Cardiac fibroblast (primary cell): ENCODE data around the gene TRIP12.
"Not testable (repeated sequence)": the region's sequence is repeated elsewhere in the genome, so short reads cannot be mapped to it uniquely, and the experiment has no call there.

Source experiments
- DNase-seq, 2 donors: peaks; one replicate each; pipeline versions ENCODE4 v3.0.0 to v3.0.0-alpha.2; 2010; ENCODE audit warnings: low read depth in 2 of 2
- H3K4me3 ChIP-seq, 2 donors: replicated peaks in 1 of 2; 1 replicate in 1 of 2; 2 replicates in 1 of 2; pipeline ENCODE4 v1.5.1; 2011; ENCODE audit warnings: low read depth in 2 of 2, low read length in 2 of 2, mild to moderate bottlenecking in 2 of 2, moderate library complexity in 1 of 2
- TF ChIP-seq, protein P1 (sequence below): IDR thresholded peaks from one replicate; pipeline ENCODE4 v1.5.1; 2011; ENCODE audit warnings: low read depth, mild to moderate bottlenecking, low read length, inconsistent platforms

The TRIP12 gene

DNA sequence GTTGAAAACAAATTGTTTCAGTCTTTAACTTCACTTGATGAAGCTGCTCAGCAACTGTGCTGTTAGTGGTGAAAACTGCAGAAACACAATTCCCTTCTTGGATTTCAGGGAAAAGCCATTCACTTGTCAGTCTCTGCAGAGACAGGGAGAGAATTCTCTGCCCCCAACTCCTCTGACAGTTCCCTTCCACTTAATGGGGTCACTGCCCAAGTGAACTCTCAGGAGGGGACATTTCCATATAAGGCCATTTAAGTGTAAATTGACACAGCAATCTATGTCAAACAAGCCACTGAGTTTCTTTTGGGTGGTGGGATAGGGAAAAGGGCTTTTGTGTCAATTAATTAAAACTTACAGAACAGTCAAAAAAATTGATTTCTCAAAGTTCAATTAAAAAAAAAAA is 156.1 kb downstream of the TRIP12 start:
- no peak overlapping the region for H3K4me3 ChIP-seq
- DNase-seq, result no peak
- TF ChIP-seq, protein P1, sequence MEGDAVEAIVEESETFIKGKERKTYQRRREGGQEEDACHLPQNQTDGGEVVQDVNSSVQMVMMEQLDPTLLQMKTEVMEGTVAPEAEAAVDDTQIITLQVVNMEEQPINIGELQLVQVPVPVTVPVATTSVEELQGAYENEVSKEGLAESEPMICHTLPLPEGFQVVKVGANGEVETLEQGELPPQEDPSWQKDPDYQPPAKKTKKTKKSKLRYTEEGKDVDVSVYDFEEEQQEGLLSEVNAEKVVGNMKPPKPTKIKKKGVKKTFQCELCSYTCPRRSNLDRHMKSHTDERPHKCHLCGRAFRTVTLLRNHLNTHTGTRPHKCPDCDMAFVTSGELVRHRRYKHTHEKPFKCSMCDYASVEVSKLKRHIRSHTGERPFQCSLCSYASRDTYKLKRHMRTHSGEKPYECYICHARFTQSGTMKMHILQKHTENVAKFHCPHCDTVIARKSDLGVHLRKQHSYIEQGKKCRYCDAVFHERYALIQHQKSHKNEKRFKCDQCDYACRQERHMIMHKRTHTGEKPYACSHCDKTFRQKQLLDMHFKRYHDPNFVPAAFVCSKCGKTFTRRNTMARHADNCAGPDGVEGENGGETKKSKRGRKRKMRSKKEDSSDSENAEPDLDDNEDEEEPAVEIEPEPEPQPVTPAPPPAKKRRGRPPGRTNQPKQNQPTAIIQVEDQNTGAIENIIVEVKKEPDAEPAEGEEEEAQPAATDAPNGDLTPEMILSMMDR, result no peak

DNA sequence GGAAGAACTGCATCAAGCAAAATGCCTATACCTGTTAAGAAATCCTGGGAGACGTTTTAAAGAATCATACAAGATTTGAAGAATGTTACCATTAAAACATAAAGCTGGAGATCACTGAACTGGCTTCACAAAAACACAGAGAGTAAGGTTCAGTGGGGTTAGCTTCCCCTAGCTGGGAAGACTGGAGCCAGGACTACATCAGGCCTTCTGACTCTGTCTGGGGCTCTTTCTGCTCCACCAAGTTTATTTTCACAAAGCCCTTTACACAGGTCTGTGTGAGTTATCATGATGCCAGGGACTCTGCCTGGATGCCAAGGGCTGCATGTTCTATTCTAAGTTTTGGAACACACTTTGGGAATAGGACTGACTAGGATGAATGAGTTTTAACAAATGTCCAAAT is 160.1 kb downstream of the TRIP12 start:
- TF ChIP-seq, protein P1, result no peak
- DNase-seq, result no peak
- no peak overlapping the region for H3K4me3 ChIP-seq

DNA sequence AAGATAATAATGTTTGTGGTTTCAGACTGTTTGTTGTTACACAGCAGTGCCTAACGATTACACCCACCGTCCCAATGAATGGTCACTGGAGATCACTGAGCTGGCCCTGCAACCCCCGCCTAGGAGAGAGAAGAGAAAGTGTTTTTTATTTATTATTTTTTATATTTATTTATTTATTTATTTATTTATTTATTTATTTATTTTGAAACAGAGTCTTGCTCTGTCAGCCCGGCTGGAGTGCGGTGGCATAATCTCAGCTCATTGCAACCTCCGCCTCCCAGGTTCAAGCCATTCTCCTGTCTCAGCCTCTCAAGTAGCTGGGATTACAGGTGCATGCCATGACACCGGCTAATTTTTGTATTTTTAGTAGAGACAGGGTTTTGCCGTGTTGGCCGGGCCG is 164.3 kb downstream of the TRIP12 start:
- H3K4me3 ChIP-seq, DNase-seq: not testable (repeated sequence)

DNA sequence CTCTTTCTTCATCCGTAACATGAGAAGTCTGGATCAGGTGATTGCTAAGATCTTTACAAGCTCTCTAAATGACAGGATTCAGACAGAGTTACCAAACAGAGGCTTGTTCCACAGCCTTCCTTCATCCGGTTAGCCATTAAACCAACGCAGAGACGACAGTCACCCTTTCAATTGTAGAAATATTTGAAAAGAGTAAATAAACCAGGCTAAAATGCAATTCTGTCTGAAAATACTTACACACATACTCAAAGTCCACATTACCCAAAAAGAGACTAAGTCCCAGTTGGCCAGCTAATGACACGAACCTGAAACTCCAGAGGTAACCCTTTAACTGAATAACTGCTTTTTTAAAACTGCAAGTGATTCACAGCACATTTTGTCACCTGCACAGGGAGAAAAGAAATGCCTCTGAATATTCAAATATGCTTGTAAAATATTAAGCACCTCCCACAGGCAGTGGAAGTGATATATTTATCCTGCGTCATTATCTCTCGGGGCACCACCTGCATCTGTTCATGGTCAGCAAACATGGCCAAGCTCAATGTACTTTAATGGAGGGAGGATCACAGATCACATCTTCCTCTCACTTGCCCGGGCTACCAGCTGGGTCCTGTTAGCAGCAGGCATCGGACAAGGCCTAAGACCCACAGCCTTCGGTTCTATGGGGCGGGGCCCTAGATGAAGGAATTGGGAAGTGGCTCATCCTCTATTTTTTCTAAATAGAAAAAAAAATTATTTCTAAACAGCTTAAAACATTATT is 168.7 kb downstream of the TRIP12 start:
- no peak for DNase-seq
- TF ChIP-seq, protein P1, result no peak
- H3K4me3 ChIP-seq, result no peak overlapping the region

DNA sequence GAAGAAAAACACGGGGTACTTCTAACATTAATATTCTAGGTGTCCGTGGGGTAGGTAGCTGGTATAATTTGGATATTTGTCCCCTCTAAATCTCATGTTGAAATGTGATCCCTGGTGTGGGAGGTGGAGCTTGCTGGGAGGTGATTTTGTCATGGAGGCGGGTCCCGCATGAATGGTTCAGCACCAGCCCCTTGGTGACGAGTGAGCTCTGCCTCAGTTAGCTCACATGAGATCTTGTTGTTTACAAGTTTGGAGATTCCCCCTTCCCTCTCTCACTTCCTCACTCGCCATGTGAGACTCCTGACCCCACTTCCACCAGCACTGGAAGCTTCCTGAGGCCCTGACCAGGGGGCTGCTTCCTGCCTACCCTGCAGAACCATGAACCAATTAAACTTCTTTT is 172.0 kb downstream of the TRIP12 start:
- TF ChIP-seq, protein P1, result no peak
- DNase-seq, result no peak
- no peak overlapping the region for H3K4me3 ChIP-seq

DNA sequence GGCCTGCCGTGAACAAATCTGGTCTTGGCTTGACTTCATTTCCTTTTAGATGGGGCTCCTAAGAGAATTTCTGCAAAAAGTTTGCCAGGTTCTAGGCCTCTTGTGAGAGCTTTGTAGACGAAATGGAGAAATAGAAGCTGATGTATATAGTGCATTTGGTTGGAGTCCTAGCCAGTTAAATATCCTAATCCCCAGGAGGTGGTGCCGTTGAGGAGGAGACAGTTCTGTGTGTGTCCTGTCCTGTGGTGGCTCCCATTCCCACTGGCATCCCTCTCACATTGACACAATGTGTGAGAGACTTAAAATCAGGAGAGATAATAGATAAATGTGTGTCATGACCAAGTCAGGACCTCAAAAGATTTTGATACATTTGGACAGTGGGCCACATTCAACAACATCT is 172.9 kb downstream of the TRIP12 start:
- DNase-seq, result no peak
- TF ChIP-seq, protein P1, result no peak
- no peak overlapping the region for H3K4me3 ChIP-seq

DNA sequence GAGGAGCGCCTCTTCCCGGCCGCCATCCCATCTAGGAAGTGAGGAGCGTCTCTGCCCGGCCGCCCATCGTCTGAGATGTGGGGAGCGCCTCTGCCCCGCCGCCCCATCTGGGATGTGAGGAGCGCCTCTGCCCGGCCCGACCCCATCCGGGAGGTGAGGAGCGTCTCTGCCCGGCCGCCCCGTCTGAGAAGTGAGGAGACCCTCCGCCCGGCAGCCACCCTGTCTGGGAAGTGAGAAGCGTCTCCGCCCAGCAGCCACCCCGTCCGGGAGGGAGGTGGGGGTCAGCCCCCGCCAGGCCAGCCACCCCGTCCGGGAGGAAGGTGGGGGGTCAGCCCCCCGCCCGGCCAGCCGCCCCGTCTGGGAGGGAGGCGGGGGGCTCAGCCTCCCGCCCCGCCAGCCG is 179.1 kb downstream of the TRIP12 start:
- DNase-seq, H3K4me3 ChIP-seq: not testable (repeated sequence)

DNA sequence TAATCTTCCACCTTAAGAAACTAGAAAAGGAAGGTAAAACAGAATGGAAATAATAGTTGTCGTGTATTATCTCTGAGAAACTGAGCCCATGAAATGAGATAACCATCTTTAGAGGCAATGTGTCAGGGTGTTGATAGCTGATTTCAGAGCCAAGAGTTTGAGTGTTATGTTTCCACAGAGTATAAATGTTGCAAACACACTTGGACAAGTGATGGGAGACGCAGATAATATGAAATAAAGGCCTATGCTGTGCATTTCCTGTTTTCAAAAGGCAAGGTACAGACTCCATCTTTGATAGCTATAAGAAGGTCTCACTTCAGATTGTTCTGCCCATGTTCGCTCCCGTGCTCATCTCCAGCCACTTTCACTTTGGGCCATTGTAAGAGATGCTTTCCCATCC is 181.5 kb downstream of the TRIP12 start:
- H3K4me3 ChIP-seq, result no peak overlapping the region
- DNase-seq, result no peak
- TF ChIP-seq, protein P1, result no peak
